Skeletal muscle cell (primary cell): ENCODE measurements around the gene SLC6A9.

Source experiments
- DNase-seq: peaks from one replicate; pipeline ENCODE4 v3.0.0-alpha.2; 2010; ENCODE audit warnings: low read depth
- H3K4me3 ChIP-seq: 2 replicates; pipeline ENCODE4 v1.5.1; 2011; ENCODE audit warnings: low read depth, mild to moderate bottlenecking, control low read depth, low read length, moderate library complexity

Gene SLC6A9

DNA sequence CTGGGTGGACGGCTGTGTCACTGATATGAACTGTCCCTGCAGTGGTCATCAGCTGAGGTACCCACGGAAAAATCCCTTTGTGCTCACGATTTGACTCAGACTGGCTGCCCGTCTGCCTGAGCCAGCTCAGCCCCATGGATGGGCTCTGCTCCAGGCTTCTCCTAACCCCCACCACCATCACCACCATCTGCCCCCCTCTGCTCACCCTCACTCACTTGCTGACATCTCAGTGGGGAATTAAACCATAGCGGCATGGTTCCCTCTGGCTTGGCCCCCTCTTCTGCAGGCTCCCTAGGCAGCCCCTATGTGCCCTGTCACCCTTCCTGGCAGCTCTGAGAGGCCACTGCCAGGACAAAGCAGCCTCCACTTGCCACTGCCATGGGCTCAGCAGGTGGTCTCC, 17.3 kb downstream of the SLC6A9 start:
- no peak overlapping the region for H3K4me3 ChIP-seq
- no peak for DNase-seq

DNA sequence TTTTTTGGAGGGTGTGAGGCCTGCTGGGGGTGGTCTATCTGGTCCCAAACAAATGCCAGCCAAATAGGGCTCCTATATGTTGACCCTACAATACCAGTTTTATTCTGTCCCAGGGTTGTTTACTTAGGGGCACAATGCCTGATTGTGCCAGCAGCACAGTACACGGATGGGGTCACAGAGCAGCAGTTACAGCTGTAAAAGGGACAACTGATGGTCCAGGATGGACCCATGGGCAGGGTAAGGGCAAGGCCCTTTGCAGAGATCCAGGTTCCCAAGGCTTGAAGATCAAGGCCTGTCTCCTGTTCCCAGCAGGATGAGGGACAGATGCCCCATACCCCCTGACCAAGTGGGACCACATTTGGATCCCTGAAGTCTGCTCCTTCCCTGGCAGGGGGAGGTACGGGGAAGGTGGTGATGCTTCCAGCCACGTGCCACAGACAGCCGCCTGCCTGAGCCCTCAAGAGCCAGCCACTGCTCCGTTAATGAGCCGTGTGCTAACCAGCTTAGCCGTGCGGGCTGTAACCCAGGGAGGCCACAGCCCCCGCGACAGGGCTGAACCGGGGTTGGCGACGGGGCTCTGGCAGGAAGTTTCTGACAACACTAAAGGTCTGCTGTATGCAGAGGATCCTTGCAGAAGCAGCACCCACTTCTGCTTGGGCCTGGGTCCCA, 18.2 kb downstream of the SLC6A9 start:
- no peak overlapping the region for H3K4me3 ChIP-seq
- no peak for DNase-seq

DNA sequence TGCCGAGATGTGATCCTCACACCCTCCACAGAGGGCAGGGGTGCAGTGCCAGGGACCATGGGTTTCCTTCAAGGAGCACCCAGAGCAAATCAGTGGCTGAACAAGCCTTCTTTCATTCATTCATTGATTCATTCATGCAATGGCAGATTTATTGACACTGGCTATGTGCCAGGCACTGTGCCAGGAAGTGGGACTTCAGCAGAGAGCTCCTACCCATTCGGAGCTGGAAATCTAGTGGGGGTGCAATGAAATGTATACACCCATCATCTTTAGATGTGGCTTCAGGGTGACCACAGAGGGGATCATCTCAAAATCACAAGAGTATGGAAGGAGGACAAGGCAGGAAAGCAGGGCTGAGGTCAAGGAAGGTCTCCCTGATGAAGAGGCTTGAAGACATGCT, 18.9 kb downstream of the SLC6A9 start:
- H3K4me3 ChIP-seq = no peak overlapping the region
- no peak for DNase-seq

DNA sequence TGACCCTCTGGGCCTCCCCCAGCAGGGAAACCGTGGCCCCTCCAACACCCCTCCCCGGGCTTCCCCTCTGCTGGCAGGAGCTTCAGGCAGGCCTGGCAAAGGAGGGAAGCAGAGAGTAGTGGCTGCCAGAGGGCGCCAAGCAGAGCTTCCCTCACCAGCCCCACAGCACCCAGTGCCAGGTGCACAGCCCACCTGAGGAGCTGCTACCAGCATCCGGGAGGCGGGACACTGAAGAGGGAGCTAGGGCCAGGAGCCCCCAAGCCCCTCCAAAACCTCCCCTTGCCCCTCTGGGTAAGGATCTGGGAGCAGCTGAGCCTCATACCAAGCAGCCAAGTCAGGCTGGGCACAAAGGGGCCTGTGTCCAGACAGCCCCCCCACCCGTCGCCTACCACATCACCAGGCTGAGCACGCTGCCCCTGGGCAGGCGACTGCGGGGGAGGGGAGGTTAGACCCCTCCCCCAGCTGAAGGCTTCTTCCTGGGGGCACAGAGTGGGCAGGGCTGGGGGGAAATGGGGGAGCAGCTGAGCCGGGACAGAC, 20.3 kb downstream of the SLC6A9 start:
- no peak overlapping the region for H3K4me3 ChIP-seq

DNA sequence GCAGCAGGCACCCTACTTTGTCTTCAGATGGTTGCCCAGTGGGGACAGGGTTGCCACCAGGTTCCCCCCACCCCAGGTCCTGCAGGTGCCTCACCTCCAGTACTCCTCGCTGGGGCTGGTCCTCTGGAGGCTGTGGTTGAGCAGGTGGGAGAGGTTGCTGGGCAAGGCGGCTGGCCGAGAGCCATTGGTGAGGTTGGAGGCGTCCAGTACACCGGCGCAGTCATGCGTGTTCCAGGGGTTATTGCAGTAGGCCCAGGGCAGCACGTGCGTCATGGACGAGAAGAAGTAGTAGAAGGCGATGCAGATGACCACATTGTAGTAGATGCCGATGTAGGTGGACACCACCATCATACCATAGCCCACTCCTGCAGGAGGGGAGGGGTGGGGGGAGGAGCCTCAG, 23.0 kb downstream of the SLC6A9 start:
- H3K4me3 ChIP-seq = no peak overlapping the region
- no peak for DNase-seq

More for the DNA sequence above, 20.3 kb downstream of the SLC6A9 start:
- DNase-seq = no peak

DNA sequence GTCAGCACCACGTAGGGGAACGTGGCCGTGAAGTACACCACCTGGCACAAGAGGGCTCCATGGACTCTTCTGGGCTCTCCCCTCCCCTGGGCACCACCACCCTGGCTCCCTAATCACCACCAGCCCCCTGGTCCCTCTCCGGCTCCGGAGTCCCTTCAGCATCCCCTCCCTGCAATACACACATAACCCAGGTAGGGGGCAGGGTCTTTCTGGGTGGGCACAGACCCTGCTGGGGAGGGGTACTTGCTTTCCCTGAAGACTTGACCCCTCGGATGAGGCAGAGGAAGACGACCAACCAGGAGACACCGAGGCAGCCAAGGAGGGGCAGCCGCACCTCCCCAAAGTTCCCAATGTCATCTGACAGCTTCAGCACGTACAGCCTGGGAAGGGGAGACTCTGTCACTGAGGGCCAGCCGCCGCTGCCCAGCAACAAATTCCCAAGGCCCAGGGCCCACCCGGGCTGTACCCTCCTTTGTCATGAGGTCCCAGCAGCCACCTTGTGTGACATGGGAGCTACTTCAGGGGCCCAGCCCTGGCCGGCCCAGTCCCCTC, 28.6 kb downstream of the SLC6A9 start:
- H3K4me3 ChIP-seq = no peak overlapping the region
- DNase-seq = no peak

DNA sequence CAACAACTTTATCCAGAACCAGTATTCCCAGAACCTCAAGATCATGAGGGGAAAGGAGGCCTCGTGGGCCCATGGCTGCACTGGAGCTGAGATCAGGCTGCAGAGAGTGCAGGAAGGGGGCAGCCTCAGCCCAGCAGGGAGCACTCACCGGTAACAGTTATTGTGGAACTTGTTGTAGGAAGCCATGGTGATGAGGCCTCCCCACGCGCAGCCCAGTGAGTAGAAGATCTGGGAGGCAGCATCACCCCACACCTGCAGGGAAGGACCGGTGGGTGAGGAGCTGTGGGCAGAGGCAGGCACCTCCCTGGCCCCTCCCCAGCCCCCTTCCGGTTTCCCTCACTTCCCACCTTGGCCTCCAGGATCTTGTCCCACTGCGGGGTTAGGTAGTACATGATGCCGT, 29.1 kb downstream of the SLC6A9 start:
- DNase-seq = no peak
- no peak overlapping the region for H3K4me3 ChIP-seq

DNA sequence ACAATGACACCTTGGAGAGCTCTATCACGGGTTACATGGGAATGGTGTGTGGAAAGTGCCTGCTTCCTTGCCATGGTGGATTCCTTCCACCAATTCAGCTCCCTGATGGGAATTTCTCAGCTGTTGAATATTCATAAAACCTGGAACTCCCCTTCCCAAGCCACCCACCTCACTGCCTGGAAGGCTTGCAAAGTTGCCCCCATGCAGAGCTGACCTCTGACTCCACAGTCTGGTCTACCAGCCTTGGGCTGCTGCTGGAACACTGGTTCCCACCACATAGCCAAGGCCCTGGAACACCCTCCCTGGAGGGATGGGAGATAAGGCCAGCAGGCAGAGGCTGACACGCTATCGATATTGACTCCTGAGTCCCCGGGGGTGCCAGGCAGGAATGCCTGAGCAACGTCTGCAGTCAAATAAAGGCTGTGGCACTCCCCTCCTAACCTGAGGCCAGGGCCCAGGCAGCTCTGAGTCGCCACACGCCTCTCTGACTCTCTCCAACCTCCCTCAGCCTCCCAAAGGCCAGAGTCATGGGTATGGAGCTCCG, 31.1 kb downstream of the SLC6A9 start:
- no peak overlapping the region for H3K4me3 ChIP-seq
- no peak for DNase-seq

DNA sequence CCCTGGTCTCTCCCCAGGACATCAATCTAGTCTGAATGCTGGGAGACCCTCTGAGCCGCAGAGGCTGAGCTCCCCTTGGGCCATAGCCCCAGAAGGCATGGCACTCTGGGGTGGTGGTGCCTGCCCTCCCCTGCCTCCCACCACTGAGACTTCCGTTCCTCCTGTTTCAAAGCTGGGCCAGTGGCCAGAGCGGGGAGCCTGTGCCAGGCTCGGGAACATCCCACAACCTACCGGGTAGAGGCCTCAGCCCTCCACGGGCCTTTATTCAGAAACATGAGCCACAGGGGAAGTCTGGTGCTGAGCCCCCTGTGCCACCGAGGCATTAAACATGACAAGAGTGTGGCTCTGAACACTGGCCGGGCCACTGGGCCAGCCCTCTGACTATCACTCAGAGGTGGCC, 31.8 kb downstream of the SLC6A9 start:
- DNase-seq = no peak
- no peak overlapping the region for H3K4me3 ChIP-seq

DNA sequence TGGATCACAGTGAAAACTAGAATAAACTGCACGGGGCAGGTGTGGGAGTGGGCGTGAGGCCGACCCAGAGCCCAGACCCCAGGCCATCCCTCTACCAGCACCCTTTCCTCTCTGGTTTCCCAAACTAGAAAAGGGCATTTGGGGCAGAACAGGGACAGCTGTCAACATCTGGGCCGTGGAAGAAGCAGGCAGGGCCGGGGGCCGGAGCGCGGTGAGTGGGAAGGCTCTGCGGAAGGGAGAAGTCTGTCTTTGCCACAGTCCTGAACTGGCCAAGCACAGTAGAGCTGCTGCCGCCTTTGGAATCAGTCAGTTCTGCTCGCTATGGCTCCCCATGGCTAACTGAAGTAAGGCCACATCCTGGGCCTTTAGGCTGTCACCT, 33.3 kb downstream of the SLC6A9 start:
- DNase-seq = no peak

DNA sequence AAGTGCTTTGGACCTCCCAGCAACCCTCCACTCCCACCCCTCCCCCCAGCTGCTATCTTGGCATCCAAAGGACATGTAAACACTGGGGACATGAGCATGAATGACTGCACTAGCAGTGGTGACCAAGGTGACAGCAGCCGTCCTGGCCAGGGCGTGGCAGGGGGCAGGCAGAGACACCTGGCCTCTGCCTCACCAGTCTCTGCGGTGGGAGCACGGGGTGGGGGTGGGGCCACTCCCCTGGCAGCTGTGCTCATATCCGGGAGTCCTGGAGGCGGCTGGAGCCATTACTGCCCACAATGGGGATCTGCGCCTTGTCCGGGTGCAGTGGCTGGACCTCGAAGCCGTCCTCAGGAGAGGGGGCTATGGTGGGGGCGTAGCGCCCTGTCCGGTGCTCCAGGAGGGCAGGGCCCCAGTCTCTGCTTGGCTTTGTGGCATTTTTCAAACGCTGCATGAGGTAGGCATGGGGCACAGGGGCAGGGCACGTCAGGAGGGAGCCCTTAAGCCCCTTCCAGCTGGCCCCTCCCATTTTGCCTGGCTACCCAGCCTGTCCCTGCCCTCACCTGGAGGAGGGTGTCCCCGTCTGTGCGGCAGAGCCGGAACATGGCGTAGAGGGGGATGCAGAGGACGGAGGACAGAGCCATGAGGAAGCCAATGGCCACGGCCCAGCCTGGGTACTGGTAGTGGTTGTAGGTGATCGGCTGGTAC, 33.8 kb downstream of the SLC6A9 start:
- no peak overlapping the region for H3K4me3 ChIP-seq
- DNase-seq = no peak

More for the DNA sequence above, 33.3 kb downstream of the SLC6A9 start:
- no peak overlapping the region for H3K4me3 ChIP-seq

DNA sequence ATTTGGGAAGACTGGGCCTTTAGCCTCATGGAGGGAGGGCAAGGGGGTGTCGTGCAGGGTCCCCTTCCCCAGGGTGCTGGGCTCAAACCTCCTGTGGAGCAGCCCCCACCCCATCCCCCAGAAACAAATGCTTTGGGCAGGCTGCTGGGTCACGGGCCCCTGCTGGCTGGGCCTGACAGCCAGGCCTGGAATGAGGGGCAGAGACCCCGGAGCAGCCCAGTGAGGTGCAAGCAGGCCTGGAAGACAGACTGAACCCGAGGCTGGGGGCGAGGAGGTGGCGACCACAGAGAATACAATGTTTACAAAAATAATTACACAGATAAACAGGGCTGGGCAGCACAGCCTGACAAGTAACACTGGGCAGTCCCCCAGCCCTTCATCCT, 34.5 kb downstream of the SLC6A9 start:
- no peak for DNase-seq
- no peak overlapping the region for H3K4me3 ChIP-seq

DNA sequence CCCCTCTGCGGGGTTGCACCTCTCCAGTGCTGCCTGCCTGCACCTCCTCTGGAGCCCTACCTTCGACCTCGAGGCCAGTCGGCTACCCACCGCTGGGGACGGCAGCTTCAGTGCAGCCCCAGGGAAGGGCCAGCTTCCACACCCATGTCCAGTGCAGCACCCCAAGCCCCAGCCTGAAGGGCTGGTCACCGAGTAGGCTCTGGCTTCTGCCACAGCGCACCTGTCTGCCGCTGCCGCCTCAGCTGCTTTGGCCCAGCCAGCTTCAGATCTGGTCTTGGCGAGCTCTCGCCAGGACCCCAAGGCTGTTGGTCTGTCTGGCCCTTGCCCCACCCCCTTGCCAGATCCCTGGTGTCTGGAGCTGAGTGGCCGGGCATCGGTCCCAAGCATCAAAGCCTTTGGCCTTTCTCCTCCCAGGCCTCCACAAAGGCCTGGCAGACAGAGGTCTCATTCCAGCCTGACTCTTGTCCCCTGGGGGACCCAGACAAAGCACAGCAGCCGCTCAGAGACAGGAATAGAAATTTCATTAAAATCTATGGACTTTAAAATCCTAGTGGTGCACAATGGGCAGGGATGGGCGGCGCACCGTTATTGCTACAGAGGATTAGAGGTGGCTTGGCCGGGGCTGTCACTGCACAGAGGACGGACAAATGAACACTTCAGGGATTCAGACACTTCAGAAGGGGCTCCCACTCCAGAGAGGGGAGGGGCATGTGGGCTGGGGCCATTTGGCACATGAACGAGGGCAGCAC, 35.1 kb downstream of the SLC6A9 start:
- H3K4me3 ChIP-seq = no peak overlapping the region
- DNase-seq = no peak

DNA sequence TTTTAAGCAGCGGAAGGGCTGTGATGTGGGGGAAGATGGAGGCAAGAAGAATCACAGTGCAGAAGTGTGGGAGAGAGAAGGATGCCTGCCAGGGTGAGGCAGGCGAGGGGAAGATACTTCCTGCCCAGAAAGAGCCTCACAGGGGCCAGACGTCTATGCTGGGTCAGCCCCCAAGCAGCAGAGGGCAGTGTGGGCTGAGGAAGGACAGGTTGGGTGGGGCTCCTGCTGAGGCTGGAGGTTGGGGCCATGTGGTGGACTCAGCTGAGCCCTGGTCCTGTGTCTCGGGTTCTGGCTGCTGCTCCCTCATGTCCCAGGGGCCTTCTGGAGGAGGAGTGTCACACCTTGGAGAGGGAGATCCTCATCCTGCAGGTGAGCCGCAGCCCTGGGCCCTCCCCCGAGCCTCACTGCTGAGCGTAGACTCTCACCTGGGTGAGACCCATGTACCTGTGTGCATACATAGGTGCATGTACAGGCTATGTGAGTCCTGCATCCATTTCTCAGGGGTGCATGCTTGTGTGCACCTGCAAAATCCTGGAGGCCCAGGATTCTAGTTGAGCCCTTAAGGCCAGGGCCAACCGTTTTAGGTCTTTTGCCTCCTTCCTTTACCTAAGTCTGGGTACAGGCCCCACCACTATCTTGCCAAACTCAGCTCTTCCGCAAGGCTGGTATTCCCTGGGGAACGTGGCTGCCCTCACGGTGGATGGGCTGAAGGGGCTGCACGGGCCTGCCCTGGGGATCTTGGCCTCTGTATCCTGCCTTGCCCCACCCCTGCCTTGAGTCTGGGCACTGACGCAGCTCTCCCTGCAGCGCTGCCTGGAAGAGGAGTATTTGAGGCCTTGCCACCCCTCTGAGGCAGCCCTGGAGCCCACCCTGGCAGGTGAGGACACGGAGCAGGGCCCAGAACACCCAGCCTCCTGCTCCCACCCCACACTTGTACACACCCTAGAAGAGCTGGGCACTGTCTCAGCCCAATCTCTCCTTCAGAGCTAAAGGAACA, 36.2 kb downstream of the SLC6A9 start:
- no peak overlapping the region for H3K4me3 ChIP-seq
- DNase-seq = no peak

DNA sequence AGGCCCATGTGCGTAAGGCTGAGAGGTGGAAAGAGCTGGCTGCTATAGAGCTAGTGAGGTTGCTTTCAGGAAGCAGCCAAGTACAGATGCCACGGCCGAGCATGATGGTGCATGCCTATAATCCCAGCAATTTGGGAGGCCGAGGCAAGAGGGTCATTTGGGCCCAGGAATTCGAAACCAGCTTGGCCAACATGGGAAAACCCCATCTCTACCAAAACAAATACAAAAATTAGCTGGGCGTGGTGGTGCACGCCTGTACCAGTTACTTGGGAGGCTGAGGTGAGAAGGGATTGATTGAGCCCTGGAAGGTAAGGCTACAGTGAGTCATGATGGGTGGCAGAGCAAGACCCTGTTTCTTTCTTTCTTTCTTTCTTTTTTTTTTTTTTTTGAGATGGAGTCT, 37.2 kb downstream of the SLC6A9 start:
- no peak overlapping the region for H3K4me3 ChIP-seq
- no peak for DNase-seq

DNA sequence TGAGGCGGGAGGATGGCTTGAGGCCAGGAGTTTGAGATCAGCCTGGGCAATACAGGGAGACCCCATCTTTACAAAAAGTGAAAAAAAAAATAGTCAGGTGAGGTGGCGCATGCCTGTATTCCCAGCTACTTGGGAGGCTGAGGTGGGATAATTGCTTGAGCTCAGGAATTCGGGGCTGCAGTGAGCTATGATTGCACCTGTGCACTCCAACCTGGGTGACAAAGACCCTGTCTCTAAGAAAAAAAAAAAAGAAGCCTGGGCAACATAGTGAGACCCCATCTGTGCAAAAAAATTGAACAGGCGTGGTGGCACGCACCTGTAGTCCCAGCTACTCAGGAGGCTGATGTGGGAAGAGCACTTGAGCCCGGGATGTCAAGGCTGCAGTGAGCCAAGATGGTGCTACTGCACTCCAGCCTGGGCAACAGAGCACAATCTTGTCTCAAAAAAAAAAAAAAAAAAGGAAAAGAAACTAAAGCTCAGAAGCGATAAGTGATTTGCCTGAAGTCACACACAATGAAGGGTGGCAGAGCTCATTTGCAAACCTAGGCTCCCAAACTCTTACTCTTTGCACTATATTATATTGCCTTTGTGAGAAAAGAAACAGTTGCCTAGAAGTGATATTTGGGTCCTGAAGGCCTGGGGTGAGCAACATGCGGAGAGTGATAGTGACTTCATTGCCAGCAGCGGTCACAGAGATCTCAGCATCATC, 37.9 kb downstream of the SLC6A9 start:
- DNase-seq = no peak
- H3K4me3 ChIP-seq = no peak overlapping the region

DNA sequence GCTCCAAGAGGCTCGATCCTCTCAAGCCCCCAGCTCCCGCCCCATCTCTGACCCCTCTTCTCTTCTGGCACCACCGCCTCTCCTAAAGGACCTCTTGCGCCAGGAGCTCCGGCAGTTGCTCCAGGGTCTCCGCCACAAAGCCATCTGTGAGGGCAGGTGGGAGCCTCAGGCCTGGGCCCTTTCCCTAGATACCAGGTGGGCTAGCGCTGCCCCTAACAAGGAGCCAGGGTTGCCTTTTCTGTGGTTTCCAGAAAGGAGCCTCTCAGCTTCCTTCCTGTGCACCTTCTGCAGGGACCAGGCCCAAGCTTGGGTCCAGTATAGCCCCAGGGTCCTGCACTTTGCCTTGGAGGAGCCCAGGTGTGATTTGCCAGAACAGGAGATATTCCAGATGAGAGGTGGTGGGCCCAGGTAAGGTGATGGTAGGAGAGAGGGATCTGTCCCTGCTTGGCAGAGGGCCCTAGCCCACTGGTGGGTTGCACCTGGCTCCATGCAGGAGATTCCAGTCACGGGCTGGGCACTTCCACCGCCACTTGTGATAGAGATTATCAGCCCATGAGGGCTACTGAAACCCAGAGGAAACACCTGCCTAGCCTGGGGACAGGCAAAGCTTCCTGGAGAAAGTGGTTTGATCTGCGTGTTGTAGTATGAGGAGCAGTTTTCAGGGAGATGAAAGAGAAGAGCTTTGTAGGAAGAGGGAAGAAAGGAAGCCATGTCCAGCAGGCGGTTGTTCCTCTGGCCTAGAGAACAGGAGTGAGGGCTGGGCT, 38.8 kb downstream of the SLC6A9 start:
- peak overlapping the region; percentile 64 for H3K4me3 ChIP-seq
- DNase-seq = no peak
